Stimulated activated effector memory CD8-positive, alpha-beta T cell treated with anti-CD3 and anti-CD28 coated beads, Interleukin-12 subunit alpha, Interleukin-12 subunit beta, amount 100 ng/mL, for 72 hours (primary cell): Measurements from ENCODE around the gene DBI.

Experiments used
- ATAC-seq: fragments of 150-1000 bp; cut with Tn5 transposase; 2 replicates; pipeline ENCODE4 v1.10.0; 2021
- DNase-seq, 2 donors: peaks; one replicate each; pipeline ENCODE4 v3.0.0; 2021 to 2022; ENCODE audit warnings: low spot score in 2 of 2
- H3K27ac Mint-ChIP-seq: one replicate; pipeline ENCODE4 v1.8.0; 2022; ENCODE audit warnings: mild to moderate bottlenecking, mixed read lengths
- H3K36me3 Mint-ChIP-seq: one replicate; pipeline ENCODE4 v1.8.0; 2022; ENCODE audit warnings: mild to moderate bottlenecking, mixed read lengths
- H3K4me1 Mint-ChIP-seq: one replicate; pipeline ENCODE4 v1.8.0; 2022; ENCODE audit warnings: mixed read lengths
- H3K4me3 Mint-ChIP-seq: one replicate; pipeline ENCODE4 v1.8.0; 2022; ENCODE audit warnings: mild to moderate bottlenecking, mixed read lengths
- H3K9me3 Mint-ChIP-seq: one replicate; pipeline ENCODE4 v1.8.0; 2022; ENCODE audit warnings: mixed read lengths

DBI gene

GRCh38 chr2:119366649-119367471 is at the start of gene DBI, which contains the start of gene C2orf76:
Gene DBI (plus strand): TSS chr2:119366977. CDS start chr2:119367052, 75 bp downstream.
Gene C2orf76 (minus strand): TSS chr2:119366834. CDS start chr2:119339959, 26,875 bp downstream.
- H3K36me3 Mint-ChIP-seq, result peaks cover 56% of the 10 kb centered on the region
- DNase-seq (peak; percentile 86 to 94), ATAC-seq (peak; percentile 96)
- H3K9me3 Mint-ChIP-seq, result no peaks in the 10 kb centered on the region
- peaks cover 51% of the 10 kb centered on the region for H3K4me1 Mint-ChIP-seq
- peak within 1 kb of the TSS; percentile 100 for H3K27ac Mint-ChIP-seq
- peak within 1 kb of the TSS; percentile 100 for H3K4me3 Mint-ChIP-seq

GRCh38 chr2:119317554-119317953 is 49.2 kb upstream of the DBI start:
- H3K36me3 Mint-ChIP-seq, result no peaks in the 10 kb centered on the region
- no peaks in the 10 kb centered on the region for H3K9me3 Mint-ChIP-seq
- ATAC-seq (no peak), DNase-seq (no peak)
- no peak overlapping the region for H3K4me3 Mint-ChIP-seq
- no peak overlapping the region for H3K27ac Mint-ChIP-seq
- H3K4me1 Mint-ChIP-seq, result no peaks in the 10 kb centered on the region

GRCh38 chr2:119319593-119319992 is 47.2 kb upstream of the DBI start:
- Mint-ChIP-seq H3K4me3 (no peak overlapping the region), H3K9me3 (no peaks in the 10 kb centered on the region), H3K27ac (no peak overlapping the region), H3K36me3 (no peaks in the 10 kb centered on the region), H3K4me1 (no peaks in the 10 kb centered on the region)
- DNase-seq (no peak), ATAC-seq (no peak)

GRCh38 chr2:119323459-119323858 is 43.3 kb upstream of the DBI start:
- DNase-seq (no peak), ATAC-seq (no peak)
- H3K4me1 Mint-ChIP-seq, result no peaks in the 10 kb centered on the region
- H3K36me3 Mint-ChIP-seq, result no peaks in the 10 kb centered on the region
- no peaks in the 10 kb centered on the region for H3K9me3 Mint-ChIP-seq
- no peak overlapping the region for H3K27ac Mint-ChIP-seq
- no peak overlapping the region for H3K4me3 Mint-ChIP-seq

GRCh38 chr2:119324685-119325270 is 42.0 kb upstream of the DBI start:
- no peaks in the 10 kb centered on the region for H3K4me1 Mint-ChIP-seq
- no peak overlapping the region for H3K4me3 Mint-ChIP-seq
- ATAC-seq, result no peak
- no peak for DNase-seq
- H3K27ac Mint-ChIP-seq, result no peak overlapping the region
- H3K36me3 Mint-ChIP-seq, result no peaks in the 10 kb centered on the region
- no peaks in the 10 kb centered on the region for H3K9me3 Mint-ChIP-seq

- Mint-ChIP-seq H3K27ac (no peak overlapping the region), H3K4me3 (no peak overlapping the region), H3K9me3 (no peaks in the 10 kb centered on the region), H3K36me3 (no peaks in the 10 kb centered on the region), H3K4me1 (no peaks in the 10 kb centered on the region)
- ATAC-seq, result no peak
- no peak for DNase-seq
Observed at GRCh38 chr2:119326938-119327337, 39.8 kb upstream of the DBI start.

- Mint-ChIP-seq H3K4me1 (no peaks in the 10 kb centered on the region), H3K4me3 (no peak overlapping the region), H3K27ac (no peak overlapping the region), H3K36me3 (no peaks in the 10 kb centered on the region), H3K9me3 (no peaks in the 10 kb centered on the region)
- no peak for ATAC-seq
- no peak for DNase-seq
Observed at GRCh38 chr2:119327431-119327830, 39.3 kb upstream of the DBI start.

- no peaks in the 10 kb centered on the region for H3K36me3 Mint-ChIP-seq
- DNase-seq, result no peak
- H3K4me1 Mint-ChIP-seq, result no peaks in the 10 kb centered on the region
- H3K4me3 Mint-ChIP-seq, result no peak overlapping the region
- no peak for ATAC-seq
- no peaks in the 10 kb centered on the region for H3K9me3 Mint-ChIP-seq
- no peak overlapping the region for H3K27ac Mint-ChIP-seq
Observed at GRCh38 chr2:119332953-119333352, 33.8 kb upstream of the DBI start.

- Mint-ChIP-seq H3K4me3 (no peak overlapping the region), H3K27ac (no peak overlapping the region), H3K36me3 (no peaks in the 10 kb centered on the region), H3K9me3 (no peaks in the 10 kb centered on the region), H3K4me1 (peaks cover 4% of the 10 kb centered on the region)
- no peak for ATAC-seq
- no peak for DNase-seq
Observed at GRCh38 chr2:119333360-119333759, 33.4 kb upstream of the DBI start.

GRCh38 chr2:119333833-119334232 is 32.9 kb upstream of the DBI start:
- peaks cover 7% of the 10 kb centered on the region for H3K4me1 Mint-ChIP-seq
- DNase-seq (no peak), ATAC-seq (no peak)
- no peaks in the 10 kb centered on the region for H3K9me3 Mint-ChIP-seq
- H3K4me3 Mint-ChIP-seq, result no peak overlapping the region
- H3K36me3 Mint-ChIP-seq, result no peaks in the 10 kb centered on the region
- H3K27ac Mint-ChIP-seq, result no peak overlapping the region

- ATAC-seq, result no peak
- DNase-seq, result no peak
- H3K9me3 Mint-ChIP-seq, result no peaks in the 10 kb centered on the region
- H3K4me1 Mint-ChIP-seq, result peaks cover 19% of the 10 kb centered on the region
- no peak overlapping the region for H3K27ac Mint-ChIP-seq
- no peak overlapping the region for H3K4me3 Mint-ChIP-seq
- no peaks in the 10 kb centered on the region for H3K36me3 Mint-ChIP-seq
Observed at GRCh38 chr2:119337749-119338148, 29.0 kb upstream of the DBI start.

GRCh38 chr2:119338272-119338671 is 28.5 kb upstream of the DBI start:
- peak overlapping the region; percentile 55 for H3K27ac Mint-ChIP-seq
- DNase-seq (no peak), ATAC-seq (no peak)
- no peak overlapping the region for H3K4me3 Mint-ChIP-seq
- H3K36me3 Mint-ChIP-seq, result no peaks in the 10 kb centered on the region
- no peaks in the 10 kb centered on the region for H3K9me3 Mint-ChIP-seq
- H3K4me1 Mint-ChIP-seq, result peaks cover 19% of the 10 kb centered on the region

GRCh38 chr2:119338826-119339561 is 27.8 kb upstream of the DBI start:
- DNase-seq (no peak), ATAC-seq (peak; percentile 91)
- Mint-ChIP-seq H3K36me3 (no peaks in the 10 kb centered on the region), H3K9me3 (no peaks in the 10 kb centered on the region), H3K4me3 (peak overlapping the region; percentile 26), H3K4me1 (peaks cover 19% of the 10 kb centered on the region), H3K27ac (peak overlapping the region; percentile 86)

GRCh38 chr2:119339562-119339923 is 27.2 kb upstream of the DBI start:
- ATAC-seq (no peak), DNase-seq (no peak)
- Mint-ChIP-seq H3K9me3 (no peaks in the 10 kb centered on the region), H3K27ac (peak overlapping the region; percentile 86), H3K4me1 (peaks cover 19% of the 10 kb centered on the region), H3K4me3 (peak overlapping the region; percentile 26), H3K36me3 (no peaks in the 10 kb centered on the region)

- H3K27ac Mint-ChIP-seq, result no peak overlapping the region
- H3K9me3 Mint-ChIP-seq, result no peaks in the 10 kb centered on the region
- no peak for ATAC-seq
Observed at GRCh38 chr2:119341684-119342083, 25.1 kb upstream of the DBI start.

More at GRCh38 chr2:119341684-119342083, 25.1 kb upstream of the DBI start:
- H3K36me3 Mint-ChIP-seq, result no peaks in the 10 kb centered on the region
- peaks cover 19% of the 10 kb centered on the region for H3K4me1 Mint-ChIP-seq
- no peak for DNase-seq
- no peak overlapping the region for H3K4me3 Mint-ChIP-seq
